Upper lobe of left lung (tissue), 6 donors: ENCODE data around the gene EPPIN. TPM values are rescaled to one million over a fixed set of nuclear protein-coding genes. Genes with fewer than 3 reads are reported as not detected.
A peak's percentile ranks its signal among the peaks of the same experiment; 100 is the strongest.
"Not testable (repeated sequence)": the region's sequence is repeated elsewhere in the genome, so short reads cannot be mapped to it uniquely, and the experiment has no call there.

Experiments
- ATAC-seq, 2 donors: fragments of 200-7000 bp; cut with Tn5 transposase; one replicate each; pipeline ENCODE4 v1.9.1; 2022; ENCODE audit warnings: mild to moderate bottlenecking in 2 of 2, moderate library complexity in 2 of 2; ENCODE audit not compliant: low FRiP score in 2 of 2
- DNase-seq, 2 donors: peaks; one replicate each; pipeline ENCODE4 v3.0.0-alpha.2; 2019 to 2020
- H3K27ac ChIP-seq, 4 donors: fragments of 200-600 bp; sonication (generic); one replicate each; pipeline ENCODE4 v1.5.1; 2016 to 2019
- H3K27me3 ChIP-seq, 4 donors: fragments of 200-600 bp; sonication (generic); one replicate each; pipeline ENCODE4 v1.5.1; 2017 to 2019
- H3K36me3 ChIP-seq, 4 donors: fragments of 200-600 bp; sonication (generic); one replicate each; pipeline ENCODE4 v1.5.1; 2016 to 2019
- H3K4me1 ChIP-seq, 4 donors: fragments of 200-600 bp; sonication (generic); one replicate each; pipeline ENCODE4 v1.5.1; 2018 to 2019
- H3K4me3 ChIP-seq, 4 donors: fragments of 200-600 bp; sonication (generic); one replicate each; pipeline ENCODE4 v1.5.1; 2017 to 2019; ENCODE audit warnings: mild to moderate bottlenecking in 2 of 4, moderate library complexity in 1 of 4
- H3K9me3 ChIP-seq, 4 donors: fragments of 200-600 bp; sonication (generic); one replicate each; pipeline ENCODE4 v1.5.1; 2018 to 2019
- EP300 ChIP-seq, 4 donors: sonication (generic); formaldehyde crosslinking; IDR thresholded peaks; one replicate each; pipeline ENCODE4 v1.5.1; 2017; ENCODE audit warnings: antibody characterized with exemption in 4 of 4, control low read depth in 2 of 4
- POLR2A ChIP-seq, 4 donors: fragments of 450-650 bp; IDR thresholded peaks; one replicate each; pipeline ENCODE4 v1.5.1; 2016 to 2017; ENCODE audit warnings: antibody characterized with exemption in 4 of 4, mild to moderate bottlenecking in 2 of 4
- POLR2AphosphoS5 ChIP-seq, 2 donors: sonication (generic); formaldehyde crosslinking; IDR thresholded peaks; one replicate each; pipeline ENCODE4 v1.5.1; 2017; ENCODE audit warnings: antibody characterized with exemption in 2 of 2
- WGBS, 2 donors: methylation state at CpG; one replicate each; pipeline ENCODE4 v1.1.5; 2017 to 2018; 5-methylcytosine and 5-hydroxymethylcytosine counted together
- total RNA-seq, 6 donors: library from RNA; depleted of rRNA in 4 of 6; stranded (reverse); fragments of >200 nt in 4 of 6; gene quantifications; one replicate each; pipeline versions ENCODE4 v1.1.0 to v1.2.1, GENCODE V29; 2016 to 2021
- TF ChIP-seq, protein P1 (sequence below), 6 experiments: fragments of 450-650 bp in 4 of 6; fragments of 200-600 bp in 2 of 6; sonication (generic) in 2 of 6; IDR thresholded peaks; one replicate each; pipeline ENCODE4 v1.5.1; 2016 to 2019; ENCODE audit warnings: antibody characterized with exemption in 6 of 6
- donor health status: DM: no; HTN: no; CAD: no; lungs with moderate emphysema.
- donor health status: DM: no; HTN: yes; CAD: no; lungs with severe emphysema.

EPPIN gene
- total RNA-seq, 6 donors from 2014 or later: 0.15 to 3.7 (median 0.47) TPM; not detected in 3

DNA sequence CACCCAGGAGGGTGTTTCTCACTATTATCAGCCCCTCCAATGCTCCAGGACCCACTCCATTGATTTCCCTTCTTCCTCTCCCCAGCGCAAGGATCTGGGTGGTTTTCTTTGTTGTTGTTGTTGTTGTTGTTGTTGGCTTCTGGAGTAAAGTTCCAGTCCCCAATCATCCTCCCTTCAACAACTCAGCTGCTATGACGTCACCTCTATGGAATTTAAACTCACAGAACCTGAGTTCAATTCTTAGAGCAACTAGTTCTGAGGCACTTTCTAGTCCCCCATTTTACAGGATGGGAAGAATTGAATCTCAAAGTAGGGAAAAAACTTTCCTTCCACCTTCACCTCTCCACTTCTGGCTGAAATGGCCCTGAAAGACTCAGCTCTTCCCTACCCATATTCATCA lies 41.6 kb upstream of the EPPIN start:
- Histone ChIP-seq H3K36me3 (no peaks in the 10 kb centered on the region), H3K27ac (no peak overlapping the region), H3K27me3 (no peaks in the 10 kb centered on the region), H3K4me3 (no peak overlapping the region), H3K4me1 (no peaks in the 10 kb centered on the region), H3K9me3 (no peaks in the 10 kb centered on the region)
- DNase-seq (no peak), ATAC-seq (no peak)
- TF ChIP-seq, protein P1, sequence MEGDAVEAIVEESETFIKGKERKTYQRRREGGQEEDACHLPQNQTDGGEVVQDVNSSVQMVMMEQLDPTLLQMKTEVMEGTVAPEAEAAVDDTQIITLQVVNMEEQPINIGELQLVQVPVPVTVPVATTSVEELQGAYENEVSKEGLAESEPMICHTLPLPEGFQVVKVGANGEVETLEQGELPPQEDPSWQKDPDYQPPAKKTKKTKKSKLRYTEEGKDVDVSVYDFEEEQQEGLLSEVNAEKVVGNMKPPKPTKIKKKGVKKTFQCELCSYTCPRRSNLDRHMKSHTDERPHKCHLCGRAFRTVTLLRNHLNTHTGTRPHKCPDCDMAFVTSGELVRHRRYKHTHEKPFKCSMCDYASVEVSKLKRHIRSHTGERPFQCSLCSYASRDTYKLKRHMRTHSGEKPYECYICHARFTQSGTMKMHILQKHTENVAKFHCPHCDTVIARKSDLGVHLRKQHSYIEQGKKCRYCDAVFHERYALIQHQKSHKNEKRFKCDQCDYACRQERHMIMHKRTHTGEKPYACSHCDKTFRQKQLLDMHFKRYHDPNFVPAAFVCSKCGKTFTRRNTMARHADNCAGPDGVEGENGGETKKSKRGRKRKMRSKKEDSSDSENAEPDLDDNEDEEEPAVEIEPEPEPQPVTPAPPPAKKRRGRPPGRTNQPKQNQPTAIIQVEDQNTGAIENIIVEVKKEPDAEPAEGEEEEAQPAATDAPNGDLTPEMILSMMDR (IDR thresholded peaks at IDR 0.05): no peak
- TF ChIP-seq POLR2AphosphoS5 (IDR thresholded peaks at IDR 0.05): no peak
- TF ChIP-seq POLR2A (IDR thresholded peaks at IDR 0.05): no peak
- no peak for TF ChIP-seq EP300 (IDR thresholded peaks at IDR 0.05)
- 56 to 87% methylated on average over 2 of the region's 2 CpGs for WGBS, 2 donors

DNA sequence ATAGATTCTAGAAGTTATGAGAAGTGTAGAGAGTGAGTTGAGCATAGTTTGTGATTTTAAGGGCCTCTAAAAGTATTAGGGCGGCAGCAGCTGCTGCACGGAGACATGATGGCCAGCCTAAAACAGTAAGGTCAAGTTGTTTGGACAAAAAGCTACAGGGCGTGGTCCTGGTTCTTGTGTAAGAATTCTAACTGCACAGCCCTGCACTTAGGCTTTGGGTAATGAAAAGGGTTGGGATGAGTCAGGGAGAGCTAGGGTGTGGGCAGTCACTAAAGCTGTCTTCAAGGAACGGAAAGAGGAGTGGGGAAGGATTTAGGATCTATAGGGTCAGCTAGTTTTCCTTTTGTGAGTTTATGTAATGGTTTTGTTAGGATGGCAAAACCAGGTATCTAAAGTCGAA lies 38.8 kb upstream of the EPPIN start:
- not testable (repeated sequence) for H3K36me3 ChIP-seq, ATAC-seq, H3K4me3 ChIP-seq, H3K4me1 ChIP-seq, H3K27me3 ChIP-seq, H3K27ac ChIP-seq, H3K9me3 ChIP-seq
- DNase-seq: peak in 1 of 2 donors; percentile 30
- 69 to 80% methylated on average over 5 of the region's 5 CpGs for WGBS, 2 donors

DNA sequence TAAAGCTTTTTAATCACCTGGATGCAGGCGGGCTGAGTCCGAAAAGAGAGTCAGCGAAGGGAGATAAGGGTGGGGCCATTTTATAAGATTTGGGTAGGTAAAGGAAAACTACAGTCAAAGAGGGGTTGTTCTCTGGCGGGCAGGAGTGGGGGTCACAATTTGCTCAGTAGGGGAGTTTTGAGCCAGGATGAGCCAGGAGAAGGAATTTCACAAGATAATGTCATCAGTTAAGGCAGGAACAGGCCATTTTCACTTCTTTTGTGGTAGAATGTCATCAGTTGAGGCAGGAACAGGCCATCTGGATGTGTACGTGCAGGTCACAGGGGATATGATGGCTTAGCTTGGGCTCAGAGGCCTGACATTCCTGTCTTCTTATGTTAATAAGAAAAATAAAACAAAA lies 37.1 kb upstream of the EPPIN start:
- not testable (repeated sequence) for DNase-seq, H3K36me3 ChIP-seq, H3K27ac ChIP-seq, H3K27me3 ChIP-seq, ATAC-seq, H3K9me3 ChIP-seq, H3K4me1 ChIP-seq, H3K4me3 ChIP-seq
- 89 to 90% methylated on average over 5 of the region's 5 CpGs for WGBS, 2 donors

DNA sequence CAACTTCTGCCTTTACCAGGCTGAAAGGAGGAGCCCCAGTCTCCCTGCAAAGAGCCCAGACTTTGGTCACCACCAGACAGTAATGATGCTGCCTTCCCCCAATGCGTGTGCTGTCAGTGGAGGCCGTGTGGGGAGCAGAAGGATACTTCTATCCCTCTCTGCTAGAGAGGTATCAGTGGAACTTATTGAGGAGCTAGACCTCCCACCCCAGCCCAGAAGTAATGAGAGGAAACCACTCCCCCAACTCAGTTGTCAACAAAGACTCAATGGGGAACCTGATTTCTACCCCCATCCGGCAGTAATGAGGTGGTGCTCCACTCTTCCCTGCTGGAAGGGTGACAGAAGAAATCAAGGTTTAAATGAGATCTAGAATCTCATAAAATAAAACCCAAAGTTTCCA lies 36.3 kb upstream of the EPPIN start:
- Histone ChIP-seq H3K4me1 (no peaks in the 10 kb centered on the region), H3K9me3 (no peaks in the 10 kb centered on the region), H3K4me3 (no peak overlapping the region), H3K36me3 (no peaks in the 10 kb centered on the region), H3K27ac (no peak overlapping the region), H3K27me3 (no peaks in the 10 kb centered on the region)
- 71 to 79% methylated on average over 3 of the region's 3 CpGs for WGBS, 2 donors
- no peak for TF ChIP-seq POLR2AphosphoS5 (IDR thresholded peaks at IDR 0.05)
- TF ChIP-seq, protein P1 (IDR thresholded peaks at IDR 0.05): no peak
- DNase-seq: no peak
- no peak for ATAC-seq

DNA sequence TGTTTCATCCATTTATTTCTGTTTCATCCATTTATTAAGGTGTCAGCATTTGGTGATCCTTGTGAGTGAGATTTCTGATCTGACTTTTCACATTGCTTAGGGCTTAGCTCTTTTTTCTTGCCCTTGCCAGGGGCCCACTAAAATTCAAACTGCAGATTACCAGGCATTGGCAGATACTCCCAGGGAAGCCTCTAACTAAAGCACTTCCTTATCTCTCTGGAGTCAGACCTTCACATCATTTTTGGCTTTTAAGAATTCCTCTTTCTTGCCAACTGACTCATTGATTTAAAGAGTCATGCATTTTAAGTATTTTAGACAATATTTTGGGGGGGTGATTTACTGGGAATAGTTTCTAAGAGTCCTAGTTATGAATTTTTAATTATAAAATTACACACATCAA lies 34.5 kb upstream of the EPPIN start:
- Histone ChIP-seq H3K27ac (no peak overlapping the region), H3K4me1 (no peaks in the 10 kb centered on the region), H3K4me3 (no peak overlapping the region), H3K36me3 (no peaks in the 10 kb centered on the region), H3K9me3 (no peaks in the 10 kb centered on the region), H3K27me3 (no peaks in the 10 kb centered on the region)
- ATAC-seq (peak in 1 of 2 donors; percentile 53), DNase-seq (no peak)
- TF ChIP-seq EP300 (IDR thresholded peaks at IDR 0.05) (no peak), POLR2AphosphoS5 (IDR thresholded peaks at IDR 0.05) (no peak), POLR2A (IDR thresholded peaks at IDR 0.05) (no peak)
- TF ChIP-seq, protein P1 (IDR thresholded peaks at IDR 0.05): no peak

DNA sequence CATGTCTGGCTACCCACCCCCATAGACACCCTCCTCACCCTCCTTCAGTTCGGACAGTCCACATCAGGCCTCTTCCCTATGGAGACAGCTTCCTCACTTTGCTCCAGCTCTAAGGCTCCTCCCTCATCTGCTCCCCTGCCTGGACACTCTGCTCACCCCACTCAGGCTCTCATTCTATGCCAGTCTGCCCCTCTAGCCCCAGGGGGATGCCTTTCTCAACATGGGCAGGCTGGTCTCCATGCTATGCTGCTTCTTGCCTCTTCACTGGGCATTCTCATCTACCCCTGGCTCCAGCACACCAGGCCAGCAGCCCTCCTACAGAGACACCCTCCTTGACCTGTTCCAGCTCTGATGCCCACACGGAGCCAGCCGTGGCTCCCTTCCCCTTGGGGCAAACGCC lies 32.0 kb upstream of the EPPIN start, which contains the start of gene WFDC8:
WFDC8 (minus strand) TSS at position 101 of the 400 bp plus-strand sequence; CDS start at position 64, 37 bp downstream.
- ATAC-seq: no peak
- no peak within 1 kb of the TSS for H3K27ac ChIP-seq

More for the DNA sequence above, 32.0 kb upstream of the EPPIN start, which contains the start of gene WFDC8:
- no peaks in the 10 kb centered on the region for H3K9me3 ChIP-seq
- no peaks in the 10 kb centered on the region for H3K36me3 ChIP-seq
- H3K27me3 ChIP-seq: no peaks in the 10 kb centered on the region
- H3K4me1 ChIP-seq: peaks cover 0 to 4% (median 0%) of the 10 kb centered on the region in 4 donors
- 74 to 81% methylated on average over 4 of the region's 4 CpGs for WGBS, 2 donors
- DNase-seq: peak in 1 of 2 donors; percentile 2
- TF ChIP-seq POLR2AphosphoS5 (IDR thresholded peaks at IDR 0.05) (no peak), EP300 (IDR thresholded peaks at IDR 0.05) (no peak), POLR2A (IDR thresholded peaks at IDR 0.05) (no peak)
- TF ChIP-seq, protein P1 (IDR thresholded peaks at IDR 0.05): no peak
- no peak within 1 kb of the TSS for H3K4me3 ChIP-seq
